SKM-1 treated with dmso at 0.1 percent for 144 hours (cell line): ENCODE data around the gene NUDCD2.
"Not testable (repeated sequence)": the region's sequence is repeated elsewhere in the genome, so short reads cannot be mapped to it uniquely, and the experiment has no call there.

Source experiments
- DNase-seq: peaks from one replicate; lab custom pipeline; 2025; ENCODE audit not compliant: unreplicated experiment; lab: John Stamatoyannopoulos, UW

Gene NUDCD2

GRCh38 chr5:163434401-163434866 is 25.5 kb downstream of the NUDCD2 start:
- DNase-seq, result no peak

GRCh38 chr5:163433271-163433670 is 26.6 kb downstream of the NUDCD2 start:
- DNase-seq, result no peak

- no peak for DNase-seq
These were observed 27.4 kb downstream of the NUDCD2 start for GRCh38 chr5:163432544-163432943.

GRCh38 chr5:163426128-163426527 is 33.8 kb downstream of the NUDCD2 start:
- not testable (repeated sequence) for DNase-seq

GRCh38 chr5:163424836-163425235 is 35.1 kb downstream of the NUDCD2 start:
- DNase-seq, result no peak

- DNase-seq, result not testable (repeated sequence)
These were observed 44.2 kb downstream of the NUDCD2 start for GRCh38 chr5:163415673-163416072.

GRCh38 chr5:163410505-163410904 is 49.4 kb downstream of the NUDCD2 start:
- no peak for DNase-seq

GRCh38 chr5:163409384-163409783 is 50.5 kb downstream of the NUDCD2 start:
- no peak for DNase-seq

GRCh38 chr5:163408311-163408923 is 51.5 kb downstream of the NUDCD2 start:
- DNase-seq, result peak; percentile 48

GRCh38 chr5:163407034-163407655 is 52.8 kb downstream of the NUDCD2 start:
- DNase-seq, result peak; percentile 59

- DNase-seq, result no peak
These were observed 55.3 kb downstream of the NUDCD2 start for GRCh38 chr5:163404364-163405173.

- DNase-seq, result no peak
These were observed 57.9 kb downstream of the NUDCD2 start for GRCh38 chr5:163402007-163402406.

GRCh38 chr5:163401271-163401670 is 58.6 kb downstream of the NUDCD2 start:
- no peak for DNase-seq

GRCh38 chr5:163399923-163400322 is 60.0 kb downstream of the NUDCD2 start:
- DNase-seq, result no peak

- no peak for DNase-seq
These were observed 62.5 kb downstream of the NUDCD2 start for GRCh38 chr5:163397354-163397753.

- peak; percentile 85 for DNase-seq
These were observed 63.0 kb downstream of the NUDCD2 start for GRCh38 chr5:163396818-163397340.
